ENCODE data around the gene EYS. TPM values are rescaled to one million over a fixed set of nuclear protein-coding genes. Genes with fewer than 3 reads are reported as not detected.

Gene EYS
- total and polyA plus RNA-seq, 2 of the 13 experiments (the other 11 are each of a cell fraction or from before 2014, with no cell fraction given): 0.04 to 0.07 TPM

GRCh38 chr6:64301307-64302236 lies 1405.5 kb downstream of the EYS start (continued):
- no peak for TF ChIP-seq ZNF30 (CRISPR knock-in tag; IDR thresholded peaks at IDR 0.05)
- TF ChIP-seq THRA (CRISPR knock-in tag; IDR thresholded peaks at IDR 0.05; ENCODE audit: borderline replicate concordance): peak; percentile 32; the same call in 1 of the 2 replicates
- TF ChIP-seq ZNF547 (CRISPR knock-in tag; IDR thresholded peaks at IDR 0.05): 0 out of 2 replicates have a peak, but pooled peaks have one; percentile 46
- TF ChIP-seq FOXP1 (IDR thresholded peaks at IDR 0.05): peak; percentile 92
- peak; percentile 99 for TF ChIP-seq FOXP1 (CRISPR knock-in tag; IDR thresholded peaks at IDR 0.05)
- peak; percentile 45; the same call in 1 of the 2 replicates for TF ChIP-seq ZNF12 (CRISPR knock-in tag; IDR thresholded peaks at IDR 0.05)
- peak; percentile 97 for TF ChIP-seq ARID5B (CRISPR knock-in tag; IDR thresholded peaks at IDR 0.05)
- TF ChIP-seq ZFP90 (CRISPR knock-in tag; IDR thresholded peaks at IDR 0.05; ENCODE audit: borderline replicate concordance): no peak
- TF ChIP-seq MED1 (CRISPR knock-in tag; IDR thresholded peaks at IDR 0.05): peak; percentile 67
- peak; percentile 67; the same call in 1 of the 2 replicates for TF ChIP-seq ZBTB25 (CRISPR knock-in tag; IDR thresholded peaks at IDR 0.05)
- TF ChIP-seq TOE1 (CRISPR knock-in tag; IDR thresholded peaks at IDR 0.05): 0 out of 2 replicates have a peak, but pooled peaks have one; percentile 39
- peak; percentile 76 for TF ChIP-seq BCL6 (CRISPR knock-in tag; IDR thresholded peaks at IDR 0.05)
- TF ChIP-seq TBX2 (CRISPR knock-in tag; IDR thresholded peaks at IDR 0.05; ENCODE audit: borderline replicate concordance): peak; percentile 98

Data from HepG2 (cell line).